ENCODE measurements around the gene INSRR. TPM values are rescaled to one million over a fixed set of nuclear protein-coding genes. Genes with fewer than 3 reads are reported as not detected.
A peak's percentile ranks its signal among the peaks of the same experiment; 100 is the strongest.

Gene INSRR
- total RNA-seq, 4 donors from 2014 or later: not detected

- intact Hi-C loops (cut with DNase I): no loop called here
- no peak for TF ChIP-seq POLR2A (IDR thresholded peaks at IDR 0.05)
- no peak for TF ChIP-seq CTCF (IDR thresholded peaks at IDR 0.05)
- no peaks in the 10 kb centered on the region for H3K9me3 ChIP-seq
- no peak overlapping the region for H3K4me3 ChIP-seq (replicated peaks in 1 of 3)
- DNase-seq: no peak
- WGBS, 2 donors: 81 to 87% methylated on average over 4 to 7 of the region's 7 CpGs
- H3K27me3 ChIP-seq: no peaks in the 10 kb centered on the region
- no peaks in the 10 kb centered on the region for H3K36me3 ChIP-seq
- peak overlapping the region in 1 of 3 donors; percentile 45 for H3K27ac ChIP-seq
- peaks cover 10 to 21% of the 10 kb centered on the region in 2 donors for H3K4me1 ChIP-seq
Measured at GRCh38 chr1:156814571-156815260, 44.2 kb downstream of the INSRR start.

- H3K36me3 ChIP-seq: no peaks in the 10 kb centered on the region
- no peaks in the 10 kb centered on the region for H3K27me3 ChIP-seq
- H3K9me3 ChIP-seq: no peaks in the 10 kb centered on the region
- peak overlapping the region in 2 of 3 donors; percentile 19 to 34 for H3K4me3 ChIP-seq (replicated peaks in 1 of 3)
- intact Hi-C loops (cut with DNase I): no loop called here
- TF ChIP-seq POLR2A (IDR thresholded peaks at IDR 0.05) (peak in 1 of 2 donors; percentile 16), CTCF (IDR thresholded peaks at IDR 0.05) (peak; percentile 19 to 76 (median 43))
- peaks cover 10 to 21% of the 10 kb centered on the region in 2 donors for H3K4me1 ChIP-seq
- DNase-seq: peak; percentile 61 to 63
- H3K27ac ChIP-seq: no peak overlapping the region
- 20 to 40% methylated on average over 15 to 40 of the region's 60 CpGs for WGBS, 2 donors
Measured at GRCh38 chr1:156813750-156814570, 45.0 kb downstream of the INSRR start.

- DNase-seq: no peak
- 25 to 37% methylated on average over 10 of the region's 10 CpGs for WGBS, 2 donors
- no peaks in the 10 kb centered on the region for H3K9me3 ChIP-seq
- TF ChIP-seq CTCF (IDR thresholded peaks at IDR 0.05) (no peak), POLR2A (IDR thresholded peaks at IDR 0.05) (no peak)
- H3K27ac ChIP-seq: no peak overlapping the region
- H3K36me3 ChIP-seq: no peaks in the 10 kb centered on the region
- H3K27me3 ChIP-seq: no peaks in the 10 kb centered on the region
- peak overlapping the region in 2 of 3 donors; percentile 19 to 34 for H3K4me3 ChIP-seq (replicated peaks in 1 of 3)
- intact Hi-C loops (cut with DNase I): no loop called here
- H3K4me1 ChIP-seq: peaks cover 10 to 21% of the 10 kb centered on the region in 2 donors
Measured at GRCh38 chr1:156813298-156813697, 45.6 kb downstream of the INSRR start.

- 99% methylated on average over 10 of the region's 10 CpGs for WGBS, 2 donors
- Histone ChIP-seq H3K4me3 (replicated peaks in 1 of 3) (no peak overlapping the region), H3K9me3 (no peaks in the 10 kb centered on the region), H3K36me3 (no peaks in the 10 kb centered on the region), H3K4me1 (peaks cover 10 to 21% of the 10 kb centered on the region in 2 donors), H3K27me3 (no peaks in the 10 kb centered on the region), H3K27ac (no peak overlapping the region)
- TF ChIP-seq CTCF (IDR thresholded peaks at IDR 0.05) (no peak), POLR2A (IDR thresholded peaks at IDR 0.05) (no peak)
- DNase-seq: no peak
- intact Hi-C loops (cut with DNase I): no loop called here
Measured at GRCh38 chr1:156812293-156812990, 46.5 kb downstream of the INSRR start.

Measured in thyroid gland (tissue), 4 donors.